ENCODE results near the gene TMEM130.

The TMEM130 gene

GRCh38 chr7:98869597-98870120 is at the start of gene TMEM130:
TMEM130 (minus strand) TSS chr7:98870014; CDS start chr7:98869861, 153 bp downstream.
- DNase-seq = no peak

- no peak for DNase-seq
Measured at GRCh38 chr7:98917331-98917730, 47.5 kb upstream of the TMEM130 start.

GRCh38 chr7:98913612-98914011 is 43.8 kb upstream of the TMEM130 start:
- DNase-seq = no peak

- no peak for DNase-seq
Measured at GRCh38 chr7:98913026-98913425, 43.2 kb upstream of the TMEM130 start.

- DNase-seq = no peak
Measured at GRCh38 chr7:98911916-98912315, 42.1 kb upstream of the TMEM130 start.

- DNase-seq = no peak
Measured at GRCh38 chr7:98910427-98910826, 40.6 kb upstream of the TMEM130 start.

- DNase-seq = no peak
Measured at GRCh38 chr7:98909487-98909886, 39.7 kb upstream of the TMEM130 start.

- no peak for DNase-seq
Measured at GRCh38 chr7:98908585-98908984, 38.8 kb upstream of the TMEM130 start.

- DNase-seq = no peak
Measured at GRCh38 chr7:98907570-98907969, 37.8 kb upstream of the TMEM130 start.

GRCh38 chr7:98903246-98903645 is 33.4 kb upstream of the TMEM130 start:
- no peak for DNase-seq

GRCh38 chr7:98902523-98902922 is 32.7 kb upstream of the TMEM130 start:
- DNase-seq = no peak

- DNase-seq = no peak
Measured at GRCh38 chr7:98900815-98901214, 31.0 kb upstream of the TMEM130 start.

GRCh38 chr7:98899816-98900215 is 30.0 kb upstream of the TMEM130 start:
- DNase-seq = no peak

- DNase-seq = no peak
Measured at GRCh38 chr7:98892609-98893008, 22.8 kb upstream of the TMEM130 start.

GRCh38 chr7:98887038-98887437 is 17.2 kb upstream of the TMEM130 start:
- DNase-seq = no peak

- DNase-seq = no peak
Measured at GRCh38 chr7:98884416-98884815, 14.6 kb upstream of the TMEM130 start.

- DNase-seq = no peak
Measured at GRCh38 chr7:98881561-98882315, 11.9 kb upstream of the TMEM130 start.

GRCh38 chr7:98880485-98880884 is 10.7 kb upstream of the TMEM130 start:
- no peak for DNase-seq

- DNase-seq = no peak
Measured at GRCh38 chr7:98879979-98880315, 10.1 kb upstream of the TMEM130 start.

GRCh38 chr7:98879198-98879978 is 9.6 kb upstream of the TMEM130 start:
- DNase-seq = peak; percentile 14

GRCh38 chr7:98878365-98879197 is 8.8 kb upstream of the TMEM130 start, which contains the start of gene TRRAP:
TRRAP (plus strand) TSS chr7:98878532; CDS start chr7:98881151, 2,619 bp downstream.
- DNase-seq = peak; percentile 53

GRCh38 chr7:98877692-98878364 is 8.0 kb upstream of the TMEM130 start:
- DNase-seq = no peak

GRCh38 chr7:98877146-98877545 is 7.3 kb upstream of the TMEM130 start:
- DNase-seq = no peak

Measured in NCI-H1436 (cell line).